Adrenal gland (tissue), 12 donors: Measurements from ENCODE around the gene CORO6. TPM values are rescaled to one million over a fixed set of nuclear protein-coding genes. Genes with fewer than 3 reads are reported as not detected.

Experiments
- DNase-seq, 7 donors: peaks; one replicate each; pipeline ENCODE4 v3.0.0-alpha.2; 2019 to 2020
- H3K27ac ChIP-seq, 5 donors: fragments of 200-600 bp; sonication (generic) in 4 of 5; 1 replicate in 3 of 5; 2 replicates in 2 of 5; pipeline versions ENCODE4 v1.5.1 to v1.8.0; 2016 to 2020; ENCODE audit warnings: mild to moderate bottlenecking in 1 of 5
- H3K27me3 ChIP-seq: fragments of 200-600 bp; 2 replicates; pipeline ENCODE4 v1.8.0; 2021
- H3K36me3 ChIP-seq, 2 donors: fragments of 200-600 bp; replicated peaks in 1 of 2; 1 replicate in 1 of 2; 2 replicates in 1 of 2; pipeline versions ENCODE4 v1.5.1 to v1.8.0; 2018 to 2022
- H3K4me1 ChIP-seq, 2 donors: fragments of 200-600 bp; replicated peaks in 1 of 2; 1 replicate in 1 of 2; 2 replicates in 1 of 2; pipeline versions ENCODE4 v1.5.1 to v1.8.0; 2018 to 2021
- H3K4me3 ChIP-seq, 4 donors: fragments of 200-600 bp; sonication (generic) in 3 of 4; one replicate each; pipeline ENCODE4 v1.5.1; 2016 to 2018
- H3K9me3 ChIP-seq, 3 donors: fragments of 200-600 bp; sonication (generic) in 1 of 3; replicated peaks in 1 of 3; 1 replicate in 2 of 3; 2 replicates in 1 of 3; pipeline versions ENCODE4 v1.5.1 to v1.8.0; 2016 to 2021
- CTCF ChIP-seq, 6 experiments: fragments of 450-650 bp in 4 of 6; fragments of 200-600 bp in 2 of 6; sonication (generic) in 1 of 6; IDR thresholded peaks; 1 replicate in 5 of 6; 2 replicates in 1 of 6; pipeline versions ENCODE4 v1.5.1 to v1.8.0; 2016 to 2021; ENCODE audit warnings: antibody characterized with exemption in 6 of 6, mild to moderate bottlenecking in 2 of 6, moderate library complexity in 1 of 6
- POLR2A ChIP-seq, 2 donors: fragments of 450-650 bp; IDR thresholded peaks; one replicate each; pipeline ENCODE4 v1.6.1; 2017; ENCODE audit warnings: antibody characterized with exemption in 2 of 2, mild to moderate bottlenecking in 2 of 2, moderate library complexity in 1 of 2
- WGBS, 4 donors: extraction: QIAGEN DNeasy Blood & Tissue Kit in 2 of 4; methylation state at CpG; one replicate each; pipeline versions ENCODE4 v1.1.5 to v1.1.7; 2013 to 2017; 5-methylcytosine and 5-hydroxymethylcytosine counted together
- intact Hi-C, 2 donors: fragments of 100-400 bp; cut with DNase I; formaldehyde crosslinking; loops; one replicate each; pipeline versions ENCODE4 v1.14.1 to v1.15.0; 2022 to 2023
- polyA plus RNA-seq, 3 donors: library from polyadenylated mRNA; stranded (reverse); fragments of 200-250 nt in 2 of 3; fragments of 350-450 nt in 1 of 3; fragmentation: Illumina TruSeq in 1 of 3; extraction: RNeasy Lipid Tissue Mini Kit (QIAGEN cat#74804) in 1 of 3; gene quantifications; one replicate each; pipeline ENCODE4 v1.2.3, GENCODE V29; 2013 to 2014
- total RNA-seq, 9 donors: library from RNA; depleted of rRNA in 4 of 9; stranded (reverse); fragments of >200 nt in 4 of 9; fragments of 120-200 nt in 1 of 9; fragmentation: NEBNext Ultra II Directional in 1 of 9; extraction: Animal tissue kit (Norgen Biotek cat#: 25700) in 1 of 9; gene quantifications; one replicate each; pipeline versions ENCODE4 v1.1.0 to v1.2.4, GENCODE V29; 2013 to 2023
- donor health status: healthy with polysubstance abuse.
- donor health status: Bipolar disorder and iron deficiency.
- donor health status: DM: yes; HTN: yes; CAD: no.
- donor health status: DM: no; HTN: no; CAD: no.
- donor health status: DM: no; HTN: no; CAD: no.
- donor health status: DM: yes; HTN: yes; CAD: no.

The CORO6 gene
- total and polyA plus RNA-seq, 12 donors, result 0.44 to 34.0 (median 5.6) TPM

GRCh38 chr17:29590411-29591145, 32.1 kb downstream of the CORO6 start:
- 31 to 41% (median 39%) methylated on average over 12 to 30 of the region's 30 CpGs for WGBS, 4 donors
- no peaks in the 10 kb centered on the region for H3K36me3 ChIP-seq
- peak overlapping the region in 1 of 4 donors; percentile 61 for H3K4me3 ChIP-seq
- intact Hi-C loops, result no loop called here
- DNase-seq, result peak in 3 of 7 donors; percentile 31 to 36 (median 35)
- H3K9me3 ChIP-seq, result no peaks in the 10 kb centered on the region
- no peaks in the 10 kb centered on the region for H3K27me3 ChIP-seq
- H3K27ac ChIP-seq, result peak overlapping the region in 4 of 5 donors; percentile 10 to 84 (median 62)
- TF ChIP-seq CTCF (IDR thresholded peaks at IDR 0.05), result no peak
- TF ChIP-seq POLR2A (IDR thresholded peaks at IDR 0.05), result no peak
- peaks cover 49 to 56% of the 10 kb centered on the region in 2 donors for H3K4me1 ChIP-seq

GRCh38 chr17:29589524-29590410, 32.9 kb downstream of the CORO6 start, which contains the start of gene GIT1:
TSS of gene GIT1 (minus strand) at chr17:29589648. CDS start at chr17:29589378, 270 bp downstream.
- H3K27ac ChIP-seq, result peak within 1 kb of the TSS in 4 of 5 donors; percentile 62 to 89 (median 71)
- 7 to 34% (median 17%) methylated on average over 12 to 69 of the region's 70 CpGs for WGBS, 4 donors
- no peaks in the 10 kb centered on the region for H3K27me3 ChIP-seq
- H3K4me1 ChIP-seq, result peaks cover 49 to 56% of the 10 kb centered on the region in 2 donors
- H3K9me3 ChIP-seq, result no peaks in the 10 kb centered on the region
- TF ChIP-seq POLR2A (IDR thresholded peaks at IDR 0.05) (peak; percentile 46 to 62), CTCF (IDR thresholded peaks at IDR 0.05) (no peak)
- DNase-seq, result peak; percentile 76 to 89 (median 87)
- peak within 1 kb of the TSS; percentile 34 to 87 (median 69) for H3K4me3 ChIP-seq
- H3K36me3 ChIP-seq, result no peaks in the 10 kb centered on the region
- intact Hi-C loops, result no loop called here

- intact Hi-C loops, result no loop called here
- H3K36me3 ChIP-seq, result no peaks in the 10 kb centered on the region
- 0 to 1% (median 0%) methylated on average over 20 to 72 of the region's 72 CpGs for WGBS, 4 donors
- H3K27me3 ChIP-seq, result no peaks in the 10 kb centered on the region
- DNase-seq, result peak in 4 of 7 donors; percentile 40 to 49 (median 43)
- TF ChIP-seq POLR2A (IDR thresholded peaks at IDR 0.05), result no peak
- TF ChIP-seq CTCF (IDR thresholded peaks at IDR 0.05), result peak in 2 of 6 experiments; percentile 6 to 9
- H3K9me3 ChIP-seq, result no peaks in the 10 kb centered on the region
- peaks cover 44 to 53% of the 10 kb centered on the region in 2 donors for H3K4me1 ChIP-seq
- peak overlapping the region in 4 of 5 donors; percentile 60 to 89 (median 66) for H3K27ac ChIP-seq
- peak overlapping the region; percentile 34 to 87 (median 69) for H3K4me3 ChIP-seq
Measured at GRCh38 chr17:29588562-29589411, 33.9 kb downstream of the CORO6 start.
